OCI-LY7 (cell line): ENCODE data around the gene MC2R. TPM values are rescaled to one million over a fixed set of nuclear protein-coding genes. Genes with fewer than 3 reads are reported as not detected.

Experiments used
- BruUV-seq: library from RNA; stranded (reverse); fragments of 400-500 nt; replicated peaks from 2 replicates; lab custom pipeline; 2021; lab: Mats Ljungman, UMichigan
- CTCF ChIA-PET: fragments of 300-600 bp; sonication (Branson Sonifier 250); formaldehyde crosslinking; loops from one replicate; lab custom pipeline; 2022; ENCODE audit warnings: antibody characterized with exemption; ENCODE audit not compliant: unreplicated experiment; lab: Charles Lee
- POLR2A ChIA-PET: fragments of 300-600 bp; sonication (Branson Sonifier 250); formaldehyde crosslinking; loops from one replicate; lab custom pipeline; 2022; ENCODE audit warnings: antibody characterized with exemption; lab: Charles Lee
- DNase-seq: peaks from one replicate; pipeline ENCODE4 v3.0.0-alpha.2; 2015; ENCODE audit warnings: low spot score
- H2AFZ ChIP-seq: fragments of 200-600 bp; sonication (generic), shearing (Covaris generic); 2 replicates; pipeline ENCODE4 v1.6.1; 2014; ENCODE audit warnings: mild to moderate bottlenecking, antibody characterized with exemption, low read length, moderate library complexity
- H3K27ac ChIP-seq: fragments of 200-600 bp; sonication (generic); 2 replicates; pipeline ENCODE4 v1.5.1; 2014; ENCODE audit warnings: mixed run types, low read depth, mild to moderate bottlenecking, moderate library complexity, low read length, inconsistent platforms; ENCODE audit not compliant: poor library complexity, severe bottlenecking
- H3K36me3 ChIP-seq: fragments of 200-600 bp; sonication (generic); 2 replicates; pipeline ENCODE4 v1.6.1; 2014; ENCODE audit warnings: mild to moderate bottlenecking, antibody characterized with exemption, low read length, moderate library complexity, mixed read lengths; ENCODE audit not compliant: insufficient read depth
- H3K4me1 ChIP-seq: fragments of 200-600 bp; sonication (generic); 2 replicates; pipeline ENCODE4 v1.5.1; 2014; ENCODE audit warnings: mild to moderate bottlenecking, low read length; ENCODE audit not compliant: insufficient read depth, poor library complexity, severe bottlenecking
- H3K4me2 ChIP-seq: fragments of 200-600 bp; sonication (generic); 2 replicates; pipeline ENCODE4 v1.6.1; 2014; ENCODE audit warnings: mild to moderate bottlenecking, low read length
- H3K4me3 ChIP-seq: fragments of 200-600 bp; sonication (generic); 2 replicates; pipeline ENCODE4 v1.5.1; 2014; ENCODE audit warnings: mild to moderate bottlenecking, low read depth, low read length; ENCODE audit not compliant: poor library complexity, severe bottlenecking
- H3K79me2 ChIP-seq: fragments of 200-600 bp; sonication (generic); 2 replicates; pipeline ENCODE4 v1.6.1; 2016; ENCODE audit warnings: low read depth, mild to moderate bottlenecking, low read length, moderate library complexity, mixed read lengths; ENCODE audit not compliant: insufficient read depth
- H3K9me2 ChIP-seq: fragments of 200-600 bp; sonication (generic); 2 replicates; pipeline ENCODE4 v1.6.1; 2016; ENCODE audit warnings: mild to moderate bottlenecking, low read length, mixed read lengths; ENCODE audit not compliant: insufficient read depth
- H3K9me3 ChIP-seq: fragments of 200-600 bp; sonication (generic); 2 replicates; pipeline ENCODE4 v1.6.1; 2014; ENCODE audit warnings: mild to moderate bottlenecking, mixed run types, low read length, mixed read lengths
- H4K20me1 ChIP-seq: fragments of 200-600 bp; sonication (generic); 2 replicates; pipeline ENCODE4 v1.6.1; 2014; ENCODE audit warnings: mild to moderate bottlenecking, antibody characterized with exemption, low read length, moderate library complexity, mixed read lengths; ENCODE audit not compliant: insufficient read depth
- CTCF ChIP-seq: fragments of 200-600 bp; sonication (generic); conservative IDR thresholded peaks from 2 replicates; pipeline ENCODE4 v1.5.1; 2014; ENCODE audit warnings: mild to moderate bottlenecking, antibody characterized with exemption, low read length, moderate library complexity, mixed read lengths
- EZH2phosphoT487 ChIP-seq: fragments of 200-600 bp; sonication (generic); IDR thresholded peaks from 2 replicates; pipeline ENCODE4 v1.6.1; 2018; ENCODE audit warnings: low read depth, borderline replicate concordance, mild to moderate bottlenecking, mixed run types, antibody characterized with exemption, low read length, moderate library complexity, mixed read lengths
- intact Hi-C: fragments of 100-400 bp; cut with micrococcal nuclease; formaldehyde crosslinking; loops from one replicate; pipeline ENCODE4 v1.10.0; 2022; ENCODE audit not compliant: unreplicated experiment
- total RNA-seq, 2 experiments: library from RNA; depleted of rRNA in 1 of 2; stranded (reverse); fragments of >200 nt in 1 of 2; shearing (Covaris generic) in 1 of 2; gene quantifications; 2 replicates each; pipeline ENCODE4 v1.2.3, GENCODE V29; 2014 to 2022

The MC2R gene
- total RNA-seq, 2 experiments from 2014 or later = not detected

GRCh38 chr18:13932285-13933025 is 17.1 kb upstream of the MC2R start:
- no peak overlapping the region for H3K4me3 ChIP-seq
- POLR2A ChIA-PET = no interaction called here
- CTCF ChIA-PET = no interaction called here
- no peaks in the 10 kb centered on the region for H3K36me3 ChIP-seq
- intact Hi-C loops = no loop called here
- no peak for DNase-seq
- TF ChIP-seq EZH2phosphoT487 = no peak
- no peak for TF ChIP-seq CTCF
- H3K79me2 ChIP-seq = no peaks in the 10 kb centered on the region
- H3K9me2 ChIP-seq = no peaks in the 10 kb centered on the region
- H3K9me3 ChIP-seq = 0 out of 2 replicates have a peak, but pooled peaks cover 8% of the 10 kb centered on the region
- no TSS peak for BruUV-seq
- no peak overlapping the region for H3K27ac ChIP-seq
- no peaks in the 10 kb centered on the region for H4K20me1 ChIP-seq
- H3K4me2 ChIP-seq = no peak overlapping the region
- no peaks in the 10 kb centered on the region for H3K4me1 ChIP-seq
- H2AFZ ChIP-seq = no peak overlapping the region

GRCh38 chr18:13930964-13931363 is 15.6 kb upstream of the MC2R start:
- H3K4me1 ChIP-seq = no peaks in the 10 kb centered on the region
- intact Hi-C loops = no loop called here
- no TSS peak for BruUV-seq
- H3K79me2 ChIP-seq = no peaks in the 10 kb centered on the region
- H2AFZ ChIP-seq = no peak overlapping the region
- H3K36me3 ChIP-seq = no peaks in the 10 kb centered on the region
- no peak overlapping the region for H3K4me3 ChIP-seq
- DNase-seq = no peak
- ChIA-PET CTCF (no interaction called here), POLR2A (interaction anchor here (0.6 kb wide), 1 partner anchor 187 kb away, joined by 3 read pairs; no protein-coding TSS in a partner anchor)
- no peak overlapping the region for H3K4me2 ChIP-seq
- no peak overlapping the region for H3K27ac ChIP-seq
- H3K9me3 ChIP-seq = 0 out of 2 replicates have a peak, but pooled peaks cover 8% of the 10 kb centered on the region
- TF ChIP-seq CTCF = no peak
- no peak for TF ChIP-seq EZH2phosphoT487
- H4K20me1 ChIP-seq = no peaks in the 10 kb centered on the region
- no peaks in the 10 kb centered on the region for H3K9me2 ChIP-seq

GRCh38 chr18:13923221-13923620 is 7.9 kb upstream of the MC2R start:
- Histone ChIP-seq H3K27ac (no peak overlapping the region), H3K79me2 (no peaks in the 10 kb centered on the region), H3K36me3 (no peaks in the 10 kb centered on the region), H3K4me3 (no peak overlapping the region), H3K9me2 (no peaks in the 10 kb centered on the region), H3K9me3 (no peaks in the 10 kb centered on the region), H3K4me2 (no peak overlapping the region), H4K20me1 (no peaks in the 10 kb centered on the region), H3K4me1 (no peaks in the 10 kb centered on the region), H2AFZ (no peak overlapping the region)
- TF ChIP-seq EZH2phosphoT487 = no peak
- TF ChIP-seq CTCF = no peak
- ChIA-PET POLR2A (interaction anchor here (0.6 to 1.5 kb wide), 2 partner anchors 30 to 31 kb away, joined by 3 read pairs; no protein-coding TSS in a partner anchor), CTCF (interaction anchor here (1.2 kb wide), 1 partner anchor 28 kb away, joined by 4 read pairs; no protein-coding TSS in a partner anchor)
- no TSS peak for BruUV-seq
- intact Hi-C loops = loop anchor here (10.0 kb wide), 1 partner anchor 162 kb away; no protein-coding TSS in a partner anchor
- no peak for DNase-seq
